Hepatic stellate cell (primary cell): Measurements from ENCODE around the gene FAM107B.
"Not testable (repeated sequence)": the region's sequence is repeated elsewhere in the genome, so short reads cannot be mapped to it uniquely, and the experiment has no call there.

Source experiments
- DNase-seq: peaks from one replicate; pipeline ENCODE4 v3.0.0; 2011; ENCODE audit warnings: low spot score

Gene FAM107B

DNA sequence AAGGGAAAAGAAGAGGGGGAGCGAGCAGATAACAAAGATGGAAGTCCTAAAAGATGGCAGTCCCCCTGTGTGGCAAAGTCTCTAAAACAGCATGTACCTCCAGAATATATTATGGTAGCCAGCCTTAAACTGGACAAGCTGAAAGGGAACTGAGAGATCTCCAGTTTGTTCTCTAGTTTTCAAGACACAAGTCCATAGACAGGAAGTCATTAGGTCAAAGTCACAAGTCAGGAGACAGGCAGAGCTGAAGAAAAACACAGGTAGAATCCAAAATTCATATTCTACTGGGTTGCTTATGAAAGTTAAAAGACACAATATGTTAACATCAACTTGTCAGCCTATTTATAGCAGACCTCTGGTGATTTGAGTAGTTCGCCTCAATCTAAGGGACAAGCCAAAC lies 38.7 kb downstream of the FAM107B start:
- DNase-seq = no peak

DNA sequence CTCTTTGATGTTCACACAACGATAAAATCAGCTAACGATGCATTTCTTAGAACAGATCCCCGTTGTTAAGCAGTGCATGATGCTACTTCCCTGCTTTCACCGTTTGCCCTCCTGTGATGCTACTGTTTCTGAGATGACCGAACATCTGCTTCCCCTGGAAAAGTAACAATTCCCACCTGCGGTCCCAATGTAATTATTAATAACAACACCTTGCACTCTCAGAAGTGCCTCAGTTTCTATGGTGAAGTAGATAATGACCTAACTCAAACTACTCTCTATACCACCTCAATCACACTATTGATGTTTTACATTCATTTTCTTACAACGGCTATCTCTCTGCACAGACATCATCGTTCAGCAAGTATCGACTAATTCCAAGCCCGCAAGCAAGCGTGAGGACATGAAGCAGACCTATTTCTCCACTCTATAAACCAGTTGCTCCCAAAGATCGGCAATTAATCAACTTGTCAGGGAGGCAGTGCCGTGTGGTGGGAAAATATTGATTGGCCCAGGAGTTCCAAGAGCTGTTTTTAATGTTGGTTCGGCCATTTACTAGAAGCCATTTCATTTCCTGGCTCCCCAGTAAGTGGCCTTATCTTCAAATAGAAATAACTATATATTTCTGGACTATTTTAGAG lies 42.7 kb downstream of the FAM107B start:
- no peak for DNase-seq

- no peak for DNase-seq
Observed at GRCh38 chr10:14728346-14728745, 46.4 kb downstream of the FAM107B start.

DNA sequence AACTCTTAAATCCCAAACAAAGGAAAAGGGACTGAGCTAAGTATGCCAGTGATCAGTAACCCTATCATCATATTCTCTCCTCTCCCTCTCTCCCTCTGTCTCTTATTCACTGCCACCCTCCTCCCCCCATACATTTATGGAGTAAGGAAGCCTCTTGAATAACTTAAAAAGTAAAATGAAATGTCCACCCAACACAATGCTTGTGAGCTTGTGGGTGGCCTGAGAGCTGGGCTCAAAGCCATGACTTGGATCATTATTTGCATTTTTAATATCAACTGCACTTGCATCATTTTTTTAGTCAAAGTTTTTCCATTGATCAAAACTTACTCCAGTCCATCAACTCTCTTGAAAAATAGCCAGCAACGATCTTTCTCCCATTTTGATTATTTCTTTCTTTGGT lies 46.8 kb downstream of the FAM107B start:
- no peak for DNase-seq

DNA sequence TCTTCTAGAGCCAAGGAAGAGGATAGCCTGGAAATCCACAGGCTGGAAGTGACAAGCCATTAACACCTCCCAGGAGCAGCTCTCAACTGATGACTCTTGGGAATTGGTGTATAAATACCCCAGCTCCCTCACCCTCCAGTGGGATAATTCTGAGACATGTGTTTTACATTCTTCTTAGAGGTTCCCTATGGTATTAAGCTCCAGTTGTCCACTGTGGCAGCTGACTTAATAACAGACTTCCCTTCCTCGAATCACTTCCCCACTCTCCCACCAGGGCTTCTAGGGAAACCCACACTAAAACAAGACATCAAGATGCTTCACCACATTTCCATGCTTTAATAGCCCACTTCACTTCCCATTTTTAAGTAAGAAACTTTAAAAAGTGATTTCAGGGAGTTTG lies 47.2 kb downstream of the FAM107B start:
- DNase-seq = no peak

DNA sequence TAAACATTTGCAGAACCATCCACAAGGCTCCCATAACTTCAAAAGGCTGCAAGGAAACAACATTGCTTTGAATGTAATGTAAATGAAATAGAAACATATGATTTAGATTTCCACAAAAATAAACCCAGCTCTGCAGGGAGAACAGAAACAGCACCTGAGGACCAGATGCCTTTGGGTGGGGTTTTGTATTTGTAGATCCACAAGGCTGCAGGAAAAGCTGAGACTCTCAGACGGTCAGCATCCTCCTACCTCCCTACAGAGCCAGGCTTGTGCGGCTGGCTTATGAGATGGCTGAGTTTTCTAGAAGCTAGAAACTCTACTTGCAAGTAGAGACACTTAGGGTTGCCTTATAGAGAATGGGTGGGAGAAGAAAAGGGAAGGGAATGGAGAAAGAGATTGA lies 49.8 kb downstream of the FAM107B start:
- DNase-seq = no peak

- no peak for DNase-seq
Observed at GRCh38 chr10:14723052-14723689, 51.5 kb downstream of the FAM107B start.

- no peak for DNase-seq
Observed at GRCh38 chr10:14717552-14717951, 57.1 kb downstream of the FAM107B start.

DNA sequence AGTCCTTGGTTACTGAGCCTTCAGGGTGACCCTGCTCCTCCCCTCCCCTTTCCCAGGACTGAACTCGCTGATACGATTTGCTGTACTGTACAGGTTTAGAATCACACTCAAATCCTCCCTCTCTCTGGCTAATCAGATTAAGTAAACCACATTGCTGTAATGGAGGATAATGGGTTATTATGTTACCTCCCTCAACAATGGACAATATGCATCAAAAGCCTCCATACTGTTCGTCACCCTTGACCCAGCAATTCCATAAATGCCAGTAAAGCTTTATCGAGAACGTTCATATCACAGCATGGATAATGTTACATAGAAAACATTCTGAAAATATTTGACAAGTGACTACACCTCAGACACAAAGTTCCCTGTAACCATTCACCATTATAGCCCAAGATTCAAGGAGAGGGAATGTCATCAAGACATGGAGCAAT lies 61.7 kb downstream of the FAM107B start:
- no peak for DNase-seq

DNA sequence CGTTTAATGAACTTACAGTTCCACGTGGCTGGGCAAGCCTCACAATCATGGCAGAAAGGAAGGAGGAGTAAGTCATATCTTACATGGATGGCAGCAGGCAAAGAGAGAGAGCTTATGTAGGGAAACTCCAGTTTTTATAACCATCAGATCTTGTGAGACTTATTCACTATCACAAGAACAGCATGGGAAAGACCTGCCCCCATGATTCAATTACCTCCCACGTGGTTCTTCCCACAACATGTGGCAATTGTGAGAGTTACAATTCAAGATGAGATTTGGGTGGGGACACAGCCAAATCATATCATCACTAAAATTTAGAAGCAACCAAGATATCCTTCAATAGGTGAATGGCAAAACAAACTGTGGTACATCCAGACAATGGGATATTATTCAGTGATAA lies 65.4 kb downstream of the FAM107B start:
- not testable (repeated sequence) for DNase-seq

DNA sequence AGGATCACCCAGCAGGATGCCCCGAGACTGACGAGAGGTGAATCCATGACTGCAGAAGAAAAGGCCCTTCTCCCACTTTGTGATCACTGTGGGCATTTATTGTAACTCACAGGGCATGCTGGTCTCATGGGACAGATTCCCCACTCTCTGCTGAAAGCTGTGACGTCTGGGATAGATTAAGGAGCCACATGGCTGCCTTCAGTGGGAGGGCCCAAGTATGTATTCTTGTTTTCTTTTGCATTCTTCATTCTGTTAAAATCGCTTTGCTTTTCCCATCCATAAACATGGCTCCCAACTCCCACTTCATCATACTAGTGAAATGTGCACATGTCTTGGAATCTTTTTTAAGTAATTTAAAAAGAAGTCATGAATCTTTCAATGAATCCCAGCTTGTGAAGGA lies 67.2 kb downstream of the FAM107B start:
- peak; percentile 28 for DNase-seq

GRCh38 chr10:14705548-14706230 lies 69.0 kb downstream of the FAM107B start:
- DNase-seq = no peak

DNA sequence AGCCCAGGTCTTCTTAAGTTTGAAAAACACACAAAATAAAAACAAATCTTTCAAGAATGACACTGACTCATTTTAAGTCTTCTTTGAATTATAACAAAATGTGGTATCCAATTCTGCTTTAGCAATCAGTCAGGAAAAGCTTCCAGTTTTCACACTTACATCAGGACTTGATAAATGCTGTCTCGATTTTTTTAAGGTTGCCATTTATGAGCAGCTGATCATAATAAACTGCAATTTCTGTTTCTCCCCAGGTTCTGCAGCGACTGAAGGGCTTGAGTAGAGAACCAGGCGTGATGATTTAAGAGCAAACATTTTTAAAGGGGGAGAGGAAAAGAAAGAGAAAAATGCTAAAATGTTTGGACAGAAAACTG lies 71.1 kb downstream of the FAM107B start:
- DNase-seq = no peak

DNA sequence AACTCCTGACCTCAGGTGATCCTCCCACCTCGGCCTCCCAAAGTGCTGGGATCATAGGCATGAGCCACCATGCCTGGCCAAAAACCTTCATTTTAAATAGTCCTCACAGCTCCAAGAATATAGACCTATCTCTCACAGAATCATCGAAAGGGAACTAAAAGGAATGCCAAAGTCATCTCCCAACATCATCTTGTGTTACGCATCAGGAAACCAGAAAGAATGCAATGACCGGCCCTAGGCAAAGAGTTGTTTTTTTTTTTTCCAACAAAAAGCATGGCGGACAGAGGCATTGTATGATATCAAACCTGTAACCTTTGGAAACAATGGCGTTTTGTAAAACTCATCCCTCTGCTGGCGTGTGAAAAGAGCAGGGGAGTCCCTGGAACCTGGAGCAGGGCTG lies 73.2 kb downstream of the FAM107B start:
- no peak for DNase-seq

DNA sequence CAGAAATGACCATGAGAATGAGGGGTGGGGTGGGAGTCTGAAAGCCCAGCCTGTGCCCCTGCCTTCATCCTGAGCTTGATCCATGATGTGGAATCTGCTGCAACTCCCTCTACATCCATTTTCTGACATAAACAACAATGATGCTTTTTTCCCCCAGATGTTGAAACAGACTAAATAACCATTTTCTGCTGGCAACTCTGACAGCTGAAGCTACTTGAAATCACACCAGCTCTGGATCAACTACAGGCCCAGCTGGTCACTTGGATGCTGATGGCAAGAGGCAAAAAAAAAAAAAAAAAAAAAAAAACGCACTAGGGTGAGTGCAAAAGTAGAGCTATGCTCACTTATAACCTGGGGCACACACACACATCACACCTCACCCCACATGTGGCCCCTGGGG lies 74.2 kb downstream of the FAM107B start:
- DNase-seq = no peak

- no peak for DNase-seq
Observed at GRCh38 chr10:14699482-14699881, 75.2 kb downstream of the FAM107B start.

DNA sequence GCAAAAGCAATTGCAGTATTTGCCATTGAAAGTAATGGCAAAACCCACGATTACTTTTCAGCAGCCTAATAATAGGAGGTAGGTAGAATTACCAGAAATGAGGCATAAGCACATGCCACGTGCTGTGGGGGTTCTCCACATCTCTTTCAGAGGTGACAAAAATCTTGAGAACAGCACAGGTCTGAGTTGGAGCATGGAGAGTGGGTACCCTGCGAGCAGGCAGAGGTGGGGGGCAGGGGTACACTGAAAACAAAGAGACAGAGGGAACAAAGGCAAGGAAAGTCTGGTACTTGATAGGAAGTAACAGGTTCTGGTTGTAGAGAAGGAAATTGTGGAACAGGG lies 75.9 kb downstream of the FAM107B start:
- no peak for DNase-seq

- no peak for DNase-seq
Observed at GRCh38 chr10:14698111-14698828, 76.4 kb downstream of the FAM107B start.

GRCh38 chr10:14697281-14697680 lies 77.4 kb downstream of the FAM107B start:
- no peak for DNase-seq

- DNase-seq = no peak
Observed at GRCh38 chr10:14696821-14697220, 77.9 kb downstream of the FAM107B start.

DNA sequence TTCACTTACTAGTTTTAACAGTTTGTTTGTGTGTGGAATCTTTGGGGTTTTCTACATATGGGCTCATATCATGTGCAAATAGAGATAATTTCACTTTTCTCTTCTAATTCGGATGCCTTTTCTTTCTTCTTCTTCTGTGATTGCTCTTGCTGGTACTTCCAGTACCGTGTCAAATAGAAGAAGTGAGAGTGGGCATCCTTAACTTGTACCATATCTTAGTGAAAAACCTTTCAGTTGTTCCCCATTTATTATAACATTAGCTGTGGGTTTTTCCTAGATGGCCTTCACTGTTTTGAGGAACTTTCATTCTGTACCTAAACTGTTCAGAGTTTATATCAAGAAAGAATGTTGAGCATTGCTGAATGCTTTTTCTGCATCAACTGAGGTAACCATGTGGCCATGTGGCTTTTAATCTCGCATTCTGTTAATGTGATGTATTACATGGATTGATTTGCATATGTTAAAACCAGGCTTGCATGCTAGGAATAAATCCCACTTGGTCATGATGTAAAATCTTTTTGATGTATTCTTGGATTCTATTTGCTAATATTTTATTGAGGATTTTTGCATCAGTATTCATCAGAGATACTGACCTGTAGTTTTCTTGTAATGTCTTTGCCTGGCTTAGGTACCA lies 78.7 kb downstream of the FAM107B start:
- DNase-seq = no peak

DNA sequence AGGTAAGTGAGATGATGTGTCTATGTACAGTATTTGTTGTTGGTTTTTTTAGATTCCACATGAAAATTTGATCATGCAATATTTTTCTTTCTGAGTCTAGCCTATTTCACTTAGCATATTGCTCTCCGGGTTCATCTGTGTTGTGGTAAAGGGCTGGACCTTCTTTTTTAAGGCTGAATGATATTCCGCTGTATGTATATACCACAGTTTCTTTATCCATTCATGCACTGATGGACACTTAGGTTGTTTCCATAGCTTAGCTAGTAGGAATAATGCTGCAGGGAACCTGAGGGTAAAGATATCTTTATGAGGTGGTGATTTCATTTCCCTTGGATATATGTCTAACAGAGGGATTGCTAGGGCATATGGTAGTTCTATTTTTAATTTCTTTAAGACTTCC lies 80.8 kb downstream of the FAM107B start:
- no peak for DNase-seq
